Duodenal mucosa (tissue), 2 donors: Measurements from ENCODE around the gene ADCK1.

Experiments
- H3K27ac ChIP-seq: one replicate; pipeline ENCODE4 v1.7.0; 2013; ENCODE audit warnings: low read depth, low read length
- H3K27me3 ChIP-seq, 2 donors: one replicate each; pipeline ENCODE4 v1.7.0; 2013; ENCODE audit warnings: low read length in 2 of 2, control low read depth in 1 of 2; ENCODE audit not compliant: insufficient read depth in 2 of 2, control insufficient read depth in 1 of 2
- H3K36me3 ChIP-seq, 2 donors: one replicate each; pipeline ENCODE4 v1.7.0; 2013; ENCODE audit warnings: low read length in 2 of 2, control low read depth in 1 of 2; ENCODE audit not compliant: insufficient read depth in 2 of 2, control insufficient read depth in 1 of 2
- H3K4me1 ChIP-seq, 2 donors: one replicate each; pipeline ENCODE4 v1.7.0; 2013; ENCODE audit warnings: low read length in 2 of 2, control low read depth in 1 of 2; ENCODE audit not compliant: insufficient read depth in 2 of 2, control insufficient read depth in 1 of 2
- H3K4me3 ChIP-seq, 2 donors: one replicate each; pipeline ENCODE4 v1.7.0; 2013; ENCODE audit warnings: low read length in 2 of 2, low read depth in 1 of 2
- H3K9ac ChIP-seq, 2 donors: one replicate each; pipeline ENCODE4 v1.7.0; 2013; ENCODE audit warnings: low read length in 2 of 2, low read depth in 1 of 2
- H3K9me3 ChIP-seq, 2 donors: one replicate each; pipeline ENCODE4 v1.7.0; 2013; ENCODE audit warnings: low read length in 2 of 2, control low read depth in 1 of 2; ENCODE audit not compliant: control insufficient read depth in 1 of 2

The ADCK1 gene

GRCh38 chr14:77889971-77890442 lies 90.1 kb downstream of the ADCK1 start:
- H3K9me3 ChIP-seq: peaks cover 0 to 6% of the 10 kb centered on the region in 2 donors

GRCh38 chr14:77890873-77891272 lies 91.0 kb downstream of the ADCK1 start:
- Histone ChIP-seq H3K27me3 (no peaks in the 10 kb centered on the region), H3K36me3 (peaks cover 5 to 18% of the 10 kb centered on the region in 2 donors), H3K9me3 (peaks cover 0 to 6% of the 10 kb centered on the region in 2 donors), H3K4me1 (no peaks in the 10 kb centered on the region), H3K27ac (no peak overlapping the region), H3K4me3 (no peak overlapping the region), H3K9ac (no peak overlapping the region)

More at GRCh38 chr14:77889971-77890442, 90.1 kb downstream of the ADCK1 start:
- no peak overlapping the region for H3K27ac ChIP-seq
- no peak overlapping the region for H3K4me3 ChIP-seq
- no peaks in the 10 kb centered on the region for H3K4me1 ChIP-seq
- no peaks in the 10 kb centered on the region for H3K27me3 ChIP-seq
- peaks cover 5 to 18% of the 10 kb centered on the region in 2 donors for H3K36me3 ChIP-seq
- no peak overlapping the region for H3K9ac ChIP-seq

- no peaks in the 10 kb centered on the region for H3K27me3 ChIP-seq
- no peak overlapping the region for H3K27ac ChIP-seq
- H3K9ac ChIP-seq: no peak overlapping the region
- H3K4me1 ChIP-seq: no peaks in the 10 kb centered on the region
- H3K9me3 ChIP-seq: peaks cover 0 to 6% of the 10 kb centered on the region in 2 donors
- H3K36me3 ChIP-seq: peaks cover 5 to 13% of the 10 kb centered on the region in 2 donors
- no peak overlapping the region for H3K4me3 ChIP-seq
These were observed 92.5 kb downstream of the ADCK1 start for GRCh38 chr14:77892381-77892871.

- Histone ChIP-seq H3K27ac (no peak overlapping the region), H3K9me3 (peaks cover 0 to 6% of the 10 kb centered on the region in 2 donors), H3K4me3 (no peak overlapping the region), H3K4me1 (no peaks in the 10 kb centered on the region), H3K9ac (no peak overlapping the region), H3K27me3 (no peaks in the 10 kb centered on the region), H3K36me3 (peaks cover 5 to 8% of the 10 kb centered on the region in 2 donors)
These were observed 93.1 kb downstream of the ADCK1 start for GRCh38 chr14:77892890-77893484.

- Histone ChIP-seq H3K4me3 (no peak overlapping the region), H3K27me3 (no peaks in the 10 kb centered on the region), H3K27ac (no peak overlapping the region), H3K36me3 (peaks cover 4 to 12% of the 10 kb centered on the region in 2 donors), H3K9me3 (no peaks in the 10 kb centered on the region), H3K4me1 (no peaks in the 10 kb centered on the region), H3K9ac (no peak overlapping the region)
These were observed 97.5 kb downstream of the ADCK1 start for GRCh38 chr14:77897374-77897773.

GRCh38 chr14:77902811-77903210 lies 102.9 kb downstream of the ADCK1 start:
- Histone ChIP-seq H3K27me3 (no peaks in the 10 kb centered on the region), H3K9ac (no peak overlapping the region), H3K4me1 (no peaks in the 10 kb centered on the region), H3K4me3 (no peak overlapping the region), H3K9me3 (peaks cover 0 to 4% of the 10 kb centered on the region in 2 donors), H3K36me3 (peaks cover 7 to 26% of the 10 kb centered on the region in 2 donors), H3K27ac (no peak overlapping the region)

- H3K9ac ChIP-seq: no peak overlapping the region
- no peaks in the 10 kb centered on the region for H3K4me1 ChIP-seq
- H3K9me3 ChIP-seq: peaks cover 0 to 4% of the 10 kb centered on the region in 2 donors
- H3K4me3 ChIP-seq: no peak overlapping the region
- H3K27ac ChIP-seq: no peak overlapping the region
- H3K27me3 ChIP-seq: no peaks in the 10 kb centered on the region
- H3K36me3 ChIP-seq: peaks cover 7 to 26% of the 10 kb centered on the region in 2 donors
These were observed 103.3 kb downstream of the ADCK1 start for GRCh38 chr14:77903221-77903620.

GRCh38 chr14:77903937-77904617 lies 104.2 kb downstream of the ADCK1 start:
- Histone ChIP-seq H3K27ac (no peak overlapping the region), H3K4me1 (no peaks in the 10 kb centered on the region), H3K27me3 (no peaks in the 10 kb centered on the region), H3K4me3 (no peak overlapping the region), H3K9me3 (peaks cover 0 to 4% of the 10 kb centered on the region in 2 donors), H3K36me3 (peaks cover 7 to 24% of the 10 kb centered on the region in 2 donors), H3K9ac (no peak overlapping the region)

GRCh38 chr14:77906446-77906845 lies 106.5 kb downstream of the ADCK1 start:
- no peak overlapping the region for H3K4me3 ChIP-seq
- H3K36me3 ChIP-seq: peaks cover 3 to 14% of the 10 kb centered on the region in 2 donors

GRCh38 chr14:77908847-77909246 lies 108.9 kb downstream of the ADCK1 start:
- peaks cover 3 to 7% of the 10 kb centered on the region in 2 donors for H3K36me3 ChIP-seq

More at GRCh38 chr14:77906446-77906845, 106.5 kb downstream of the ADCK1 start:
- Histone ChIP-seq H3K9me3 (peaks cover 0 to 4% of the 10 kb centered on the region in 2 donors), H3K9ac (no peak overlapping the region), H3K27ac (no peak overlapping the region), H3K4me1 (no peaks in the 10 kb centered on the region), H3K27me3 (no peaks in the 10 kb centered on the region)

More at GRCh38 chr14:77908847-77909246, 108.9 kb downstream of the ADCK1 start:
- H3K9ac ChIP-seq: no peak overlapping the region
- no peaks in the 10 kb centered on the region for H3K27me3 ChIP-seq
- no peak overlapping the region for H3K27ac ChIP-seq
- H3K4me1 ChIP-seq: no peaks in the 10 kb centered on the region
- H3K9me3 ChIP-seq: peaks cover 0 to 4% of the 10 kb centered on the region in 2 donors
- no peak overlapping the region for H3K4me3 ChIP-seq
